GM18507 (cell line): ENCODE results near the gene NUCKS1.

ENCODE experiments used
- DNase-seq: peaks from one replicate; pipeline ENCODE4 v3.0.0; 2011; ENCODE audit warnings: low read depth; ENCODE audit not compliant: insufficient read length; ENCODE audit errors: extremely low spot score
- FAIRE-seq: peaks from 2 replicates; lab custom pipeline; 2011; peaks lifted over from hg19 to GRCh38; lab: Jason Lieb, UNC

The NUCKS1 gene

GRCh38 chr1:205750138-205751035 lies at the start of gene NUCKS1:
NUCKS1 (minus strand) TSS chr1:205750182; CDS start chr1:205749973, 209 bp downstream.
- DNase-seq = peak; percentile 64
- peak; percentile 99 for FAIRE-seq

GRCh38 chr1:205798577-205798976 lies 48.6 kb upstream of the NUCKS1 start:
- DNase-seq = no peak
- FAIRE-seq = no peak

- no peak for FAIRE-seq
- DNase-seq = no peak
Measured at GRCh38 chr1:205797168-205797567, 47.2 kb upstream of the NUCKS1 start.

GRCh38 chr1:205794011-205794730 lies 44.2 kb upstream of the NUCKS1 start:
- FAIRE-seq (peak; percentile 31), DNase-seq (no peak)

GRCh38 chr1:205792961-205793673 lies 43.1 kb upstream of the NUCKS1 start:
- DNase-seq (no peak), FAIRE-seq (no peak)

- DNase-seq (no peak), FAIRE-seq (peak; percentile 12)
Measured at GRCh38 chr1:205792481-205792881, 42.5 kb upstream of the NUCKS1 start.

GRCh38 chr1:205791568-205792180 lies 41.7 kb upstream of the NUCKS1 start:
- DNase-seq = no peak
- peak; percentile 61 for FAIRE-seq

- DNase-seq (no peak), FAIRE-seq (no peak)
Measured at GRCh38 chr1:205787287-205787916, 37.4 kb upstream of the NUCKS1 start.

GRCh38 chr1:205786601-205787000 lies 36.6 kb upstream of the NUCKS1 start:
- FAIRE-seq = no peak
- no peak for DNase-seq

- FAIRE-seq = no peak
Measured at GRCh38 chr1:205785446-205785845, 35.5 kb upstream of the NUCKS1 start.

GRCh38 chr1:205783904-205784303 lies 33.9 kb upstream of the NUCKS1 start:
- FAIRE-seq = no peak
- DNase-seq = no peak

More at GRCh38 chr1:205785446-205785845, 35.5 kb upstream of the NUCKS1 start:
- no peak for DNase-seq

GRCh38 chr1:205783433-205783795 lies 33.4 kb upstream of the NUCKS1 start:
- FAIRE-seq = no peak
- no peak for DNase-seq

GRCh38 chr1:205782627-205783432 lies 32.8 kb upstream of the NUCKS1 start:
- FAIRE-seq = no peak
- DNase-seq = no peak

- DNase-seq = no peak
- no peak for FAIRE-seq
Measured at GRCh38 chr1:205780335-205780734, 30.4 kb upstream of the NUCKS1 start.

- DNase-seq (no peak), FAIRE-seq (no peak)
Measured at GRCh38 chr1:205777994-205778393, 28.0 kb upstream of the NUCKS1 start.

- no peak for FAIRE-seq
- no peak for DNase-seq
Measured at GRCh38 chr1:205775717-205776056, 25.7 kb upstream of the NUCKS1 start.

GRCh38 chr1:205775015-205775716 lies 25.2 kb upstream of the NUCKS1 start, which contains the start of gene RAB29:
RAB29 (minus strand) TSS chr1:205775482; CDS start chr1:205774956, 526 bp downstream.
- FAIRE-seq (peak; percentile 92), DNase-seq (peak; percentile 73)
